ELR (cell line): Measurements from ENCODE around the gene THTPA.

Source experiments
- DNase-seq: peaks from one replicate; pipeline ENCODE4 v3.0.0-alpha.2; 2015; ENCODE audit warnings: low read depth

THTPA gene

DNA sequence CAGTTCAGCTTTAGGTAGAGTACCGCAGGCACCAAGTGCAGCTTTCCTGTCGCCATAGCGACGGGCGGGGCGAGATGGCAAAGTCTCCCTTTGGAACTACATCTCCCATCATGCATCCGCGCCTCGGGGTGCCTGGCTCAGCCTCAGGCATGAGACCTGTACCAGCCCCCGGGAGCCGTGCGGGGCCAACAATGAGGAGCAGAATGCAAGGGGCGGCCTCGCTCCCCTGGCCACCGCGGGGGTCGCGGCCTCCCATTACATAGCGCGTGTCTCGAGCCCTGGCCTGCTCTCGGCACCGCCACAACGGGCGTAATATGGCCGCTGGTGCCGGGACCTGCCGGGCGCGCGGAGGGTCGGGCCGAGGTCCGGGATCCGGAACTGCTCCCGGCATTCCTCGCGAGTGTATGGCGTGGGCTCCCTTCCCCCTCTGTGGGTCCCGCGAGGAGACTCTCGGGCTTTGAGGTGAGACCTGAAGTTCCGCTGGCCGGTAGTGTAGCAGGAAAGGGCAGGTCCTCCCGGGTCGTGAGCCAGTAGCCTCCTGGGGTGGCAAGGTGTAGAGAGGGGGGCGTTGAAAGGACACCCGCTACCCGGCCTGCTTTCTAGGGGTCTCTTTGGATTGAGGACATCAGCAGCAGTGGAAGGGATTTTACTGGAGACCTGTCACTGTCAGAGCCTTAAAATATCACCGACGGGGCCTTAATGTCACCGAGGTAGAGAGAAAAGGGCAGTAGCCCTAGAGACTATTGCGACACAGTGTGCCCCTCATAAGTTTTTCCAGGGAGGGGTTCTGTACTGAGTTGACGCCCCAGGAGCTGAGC is at the start of gene THTPA:
THTPA (plus strand) TSS at position 390 of the 818 bp plus-strand sequence. CDS start 487 bp downstream, outside the sequence.
- DNase-seq = peak; percentile 89

GRCh38 chr14:23512156-23512555 is 43.9 kb upstream of the THTPA start:
- DNase-seq = no peak

- no peak for DNase-seq
These were observed 42.9 kb upstream of the THTPA start for GRCh38 chr14:23513005-23513817.

- no peak for DNase-seq
These were observed 42.0 kb upstream of the THTPA start for GRCh38 chr14:23513818-23514643.

- no peak for DNase-seq
These were observed 41.5 kb upstream of the THTPA start for GRCh38 chr14:23514644-23514957.

DNA sequence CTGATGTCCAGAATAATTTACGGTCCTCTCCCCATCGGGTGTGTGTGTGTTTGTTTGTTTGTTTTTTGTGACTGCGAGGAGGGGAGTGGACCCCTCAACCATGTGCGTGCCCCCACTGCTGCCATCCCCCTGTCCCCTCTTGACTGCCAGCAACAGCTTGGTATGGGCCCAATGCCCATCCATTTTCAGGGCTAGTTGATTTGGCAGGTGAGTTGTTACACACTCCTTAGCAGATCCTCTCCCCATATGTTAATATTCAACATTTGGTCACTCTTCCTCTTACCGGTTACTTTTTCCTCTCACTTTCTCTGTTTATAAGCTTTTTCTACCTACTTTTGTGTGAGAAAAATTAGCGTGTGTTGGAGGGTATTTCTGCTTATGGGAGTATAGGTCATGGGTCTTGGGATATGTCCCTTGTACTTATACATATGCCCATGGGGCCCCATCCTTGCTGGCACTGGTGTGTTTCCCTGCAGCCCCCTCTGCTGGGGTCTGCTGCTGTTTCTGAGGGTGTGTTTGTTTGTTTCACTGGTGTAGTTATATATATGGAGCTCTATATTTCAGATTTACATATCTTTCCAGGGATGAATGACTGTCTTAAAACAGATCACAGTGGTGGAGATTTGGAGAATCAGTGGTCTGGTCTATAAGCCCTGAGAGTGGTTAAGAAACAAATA is 38.3 kb upstream of the THTPA start:
- DNase-seq = no peak

DNA sequence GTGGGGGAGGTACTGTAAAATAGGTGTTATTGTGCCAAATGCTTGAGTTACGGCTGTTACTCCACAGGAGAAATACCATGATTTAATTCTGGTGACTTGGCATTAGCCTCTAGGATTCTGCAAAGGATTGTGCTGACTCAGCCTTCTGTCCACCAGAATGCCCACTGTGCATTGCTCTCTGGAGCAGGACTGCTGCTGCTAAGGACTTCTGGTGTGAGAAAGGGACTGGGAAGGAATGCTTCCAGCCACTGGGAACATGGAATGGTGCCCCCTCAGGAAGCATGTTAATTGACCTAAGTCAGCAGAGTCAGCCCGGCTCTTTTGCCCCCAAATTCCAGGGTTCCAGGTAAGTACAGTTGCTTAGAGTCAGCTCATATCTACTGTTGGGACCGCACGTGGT is 37.4 kb upstream of the THTPA start:
- no peak for DNase-seq

DNA sequence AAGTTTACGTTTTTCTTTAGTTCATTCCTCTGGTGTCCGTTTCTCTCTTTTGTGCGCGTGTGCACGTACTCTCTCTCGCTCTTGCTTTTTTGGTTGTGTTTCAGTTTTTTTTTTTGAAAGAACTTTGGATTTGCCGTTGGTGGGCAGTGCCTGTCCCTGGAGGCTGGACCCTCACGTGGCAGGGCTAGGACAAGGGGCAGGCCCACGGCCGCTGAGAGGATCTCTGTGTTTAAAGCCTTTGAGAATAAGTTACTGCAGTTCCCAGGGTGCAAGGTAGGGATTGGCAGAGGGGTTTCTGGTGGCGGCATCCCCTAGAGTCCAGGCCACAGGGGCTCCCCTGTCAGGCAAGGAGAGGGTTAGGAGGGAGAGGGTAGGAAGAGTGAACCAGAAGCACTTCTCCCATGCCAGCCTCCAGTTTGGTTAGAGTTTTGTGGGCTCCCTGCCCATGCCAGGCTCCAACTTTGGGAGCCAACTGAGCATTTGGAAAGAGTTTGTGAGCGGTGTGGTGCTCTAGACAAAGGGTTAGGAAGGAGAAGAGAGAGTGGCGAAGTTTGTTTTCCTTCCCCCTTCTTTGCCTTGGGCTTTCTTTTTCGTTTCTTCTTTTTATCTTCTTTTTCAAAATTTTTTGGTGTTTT is 35.1 kb upstream of the THTPA start:
- DNase-seq = no peak

DNA sequence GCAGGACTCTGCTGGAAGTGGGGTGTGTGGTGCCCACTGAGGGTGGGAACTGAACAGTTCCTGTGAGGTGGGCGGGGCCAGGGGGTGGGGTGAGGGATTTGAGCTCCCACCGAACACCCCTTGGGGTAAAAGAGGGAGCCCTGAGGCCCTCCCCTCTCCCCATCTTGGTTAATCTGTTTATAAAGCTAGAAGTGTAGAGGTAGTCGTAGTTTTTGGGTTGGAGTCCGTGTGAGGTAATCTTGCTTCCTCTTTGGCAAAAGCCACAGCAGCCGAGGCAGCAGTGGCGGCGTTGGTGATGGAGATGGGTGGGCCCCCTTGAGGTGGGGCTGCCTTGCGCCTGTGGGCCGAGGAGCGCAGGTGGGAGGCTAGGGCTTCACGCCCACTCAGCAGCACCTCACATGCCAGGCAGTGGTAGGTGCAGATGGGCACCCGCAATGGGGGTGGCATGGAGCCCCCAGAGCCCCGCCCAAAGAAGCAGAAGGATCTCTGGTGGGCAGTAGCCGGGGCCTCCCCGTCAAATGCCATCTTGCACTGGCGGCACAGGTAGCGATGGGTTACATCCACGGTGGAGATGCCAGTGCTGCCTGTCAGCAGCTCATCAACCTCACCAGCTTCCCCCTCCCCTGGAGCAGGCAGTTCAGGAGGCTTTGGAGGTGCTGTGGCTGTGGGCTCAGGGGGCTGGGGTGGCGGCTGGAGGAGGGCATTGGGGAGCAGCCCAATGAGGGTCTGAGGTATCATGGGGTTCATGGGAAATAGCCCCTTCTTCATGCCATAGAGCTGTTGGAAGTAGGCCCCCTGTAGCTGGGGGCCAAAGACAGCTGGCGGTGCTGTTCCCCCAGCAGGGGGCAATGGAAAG is 34.1 kb upstream of the THTPA start:
- DNase-seq = no peak

DNA sequence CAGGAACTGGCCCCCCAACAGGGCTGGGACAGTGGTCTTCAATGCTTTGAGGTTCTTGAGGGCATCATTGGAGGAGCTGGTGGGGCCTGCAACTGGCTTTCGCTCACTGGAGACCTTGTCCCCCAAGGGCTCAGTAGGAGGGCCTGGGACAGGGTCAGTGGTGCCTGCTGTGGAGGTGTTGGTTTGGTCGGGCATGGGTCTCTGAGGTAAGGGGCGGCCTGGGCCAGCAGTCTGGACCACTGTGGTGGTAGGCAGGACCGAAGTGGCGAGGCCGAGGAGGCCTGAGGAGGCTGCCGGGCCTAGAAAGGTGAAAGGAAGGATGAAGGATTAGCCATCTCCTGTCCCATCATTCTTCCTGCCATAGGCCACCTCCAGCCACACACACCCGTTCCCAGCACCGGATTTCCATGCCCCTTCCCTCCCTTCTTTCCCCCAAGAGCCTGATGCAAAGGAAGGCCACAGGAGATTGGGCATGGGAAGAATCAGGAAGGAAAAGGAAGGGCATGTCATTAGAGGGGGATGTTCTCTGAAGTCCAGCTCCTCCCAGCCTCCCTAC is 33.4 kb upstream of the THTPA start:
- DNase-seq = no peak

- DNase-seq = no peak
These were observed 32.6 kb upstream of the THTPA start for GRCh38 chr14:23523229-23524016.

- no peak for DNase-seq
These were observed 31.1 kb upstream of the THTPA start for GRCh38 chr14:23524954-23525353.

GRCh38 chr14:23525611-23526010 is 30.5 kb upstream of the THTPA start:
- DNase-seq = no peak

DNA sequence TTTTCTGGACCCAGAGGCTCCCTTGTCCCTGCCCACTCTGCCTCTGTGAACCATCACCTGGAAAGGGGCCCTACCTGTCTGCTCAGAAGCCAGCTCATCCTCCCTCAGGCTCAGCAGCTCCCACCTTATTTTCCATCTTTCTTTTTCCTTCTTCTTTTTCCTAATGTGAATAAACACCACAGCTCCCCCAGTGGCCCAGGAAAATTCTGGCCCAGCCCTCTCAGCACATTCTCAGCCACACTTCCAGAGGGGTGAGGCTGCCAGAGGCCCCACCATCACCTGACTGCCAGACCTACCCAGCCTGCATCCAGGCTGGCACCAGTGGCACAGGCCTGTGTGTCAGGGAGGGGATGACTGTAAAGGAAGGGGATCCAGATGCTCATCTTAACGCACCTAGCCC is 27.5 kb upstream of the THTPA start:
- DNase-seq = no peak

DNA sequence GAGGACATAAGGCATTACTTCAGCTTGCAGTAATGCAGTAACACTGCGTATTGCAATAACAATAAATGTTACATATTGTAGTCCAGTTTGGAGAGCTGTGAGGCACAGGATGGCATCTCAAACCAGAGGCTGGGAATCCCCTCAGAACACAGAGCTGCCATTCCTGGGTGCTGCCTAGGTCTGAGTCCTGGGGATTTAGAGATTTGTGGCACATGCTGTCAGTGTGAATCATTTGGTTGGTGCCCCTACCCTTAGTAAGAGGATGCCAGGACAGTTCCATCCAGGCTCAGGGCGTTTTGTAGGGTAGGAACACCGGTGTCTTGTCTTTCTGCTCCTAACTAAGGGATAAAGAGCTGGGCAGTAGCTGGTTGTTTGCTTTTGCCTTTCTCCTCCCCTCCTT is 27.1 kb upstream of the THTPA start:
- no peak for DNase-seq

GRCh38 chr14:23530375-23531055 is 25.6 kb upstream of the THTPA start:
- no peak for DNase-seq

DNA sequence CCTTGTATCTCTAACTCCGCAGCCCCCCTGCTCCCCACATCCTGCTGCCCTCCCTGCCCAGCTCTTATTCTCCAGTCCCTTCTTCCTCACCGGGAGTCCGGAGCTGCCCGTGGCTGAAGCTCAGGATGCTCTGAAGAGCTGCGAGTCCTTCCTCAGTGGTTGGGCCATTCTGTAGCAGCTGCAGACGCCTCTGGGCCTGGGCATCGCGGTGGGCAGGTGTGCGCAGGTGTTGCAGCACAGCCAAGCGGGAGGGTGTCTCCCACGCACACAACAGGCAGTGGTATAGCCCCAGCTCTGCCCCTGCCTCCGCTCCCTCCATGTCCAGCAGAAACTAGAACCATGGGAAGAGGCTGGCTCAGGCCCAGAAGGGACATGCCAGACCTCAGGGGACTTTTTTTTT is 24.7 kb upstream of the THTPA start:
- no peak for DNase-seq

GRCh38 chr14:23532658-23533057 is 23.4 kb upstream of the THTPA start:
- no peak for DNase-seq
